ENCODE data around the gene ARL4A. TPM values are rescaled to one million over a fixed set of nuclear protein-coding genes. Genes with fewer than 3 reads are reported as not detected.

Gene ARL4A
- total and polyA plus RNA-seq, 2 of the 13 experiments (the other 11 are each of a cell fraction or from before 2014, with no cell fraction given) = 10.8 to 25.6 TPM

GRCh38 chr7:12640299-12641096 lies 46.9 kb upstream of the ARL4A start (continued):
- TF ChIP-seq SKIL (CRISPR knock-in tag; IDR thresholded peaks at IDR 0.05; ENCODE audit: borderline replicate concordance) (no peak), ELF4 (CRISPR knock-in tag; IDR thresholded peaks at IDR 0.05; ENCODE audit: borderline replicate concordance) (no peak), HBP1 (CRISPR knock-in tag; IDR thresholded peaks at IDR 0.05; ENCODE audit: low read depth) (no peak), RERE (CRISPR knock-in tag; IDR thresholded peaks at IDR 0.05; ENCODE audit: low read depth) (peak; percentile 89), ERF (CRISPR knock-in tag; IDR thresholded peaks at IDR 0.05) (0 out of 2 replicates have a peak, but pooled peaks have one; percentile 37), ZNF33B (CRISPR knock-in tag; IDR thresholded peaks at IDR 0.05) (no peak), SOX5 (CRISPR knock-in tag; IDR thresholded peaks at IDR 0.05; ENCODE audit: borderline replicate concordance) (peak; percentile 90), ZNF362 (CRISPR knock-in tag; IDR thresholded peaks at IDR 0.05; ENCODE audit: borderline replicate concordance) (peak; percentile 27; the same call in 1 of the 2 replicates), TFE3 (CRISPR knock-in tag; IDR thresholded peaks at IDR 0.05) (peak; percentile 73; the same call in 1 of the 2 replicates), ZNF503 (CRISPR knock-in tag; IDR thresholded peaks at IDR 0.05) (peak; percentile 63; the same call in 1 of the 2 replicates), MTA1 (CRISPR knock-in tag; IDR thresholded peaks at IDR 0.05; ENCODE audit: borderline replicate concordance) (no peak), BCL6 (CRISPR knock-in tag; IDR thresholded peaks at IDR 0.05) (peak; percentile 76), POGZ (CRISPR knock-in tag; IDR thresholded peaks at IDR 0.05) (peak; percentile 52), RXRA (CRISPR knock-in tag; IDR thresholded peaks at IDR 0.05) (peak; percentile 49; the same call in 1 of the 2 replicates)

All from HepG2 (cell line).